HG03196 (cell line): ENCODE measurements around the gene GNAZ.
"Not testable (repeated sequence)": the region's sequence is repeated elsewhere in the genome, so short reads cannot be mapped to it uniquely, and the experiment has no call there.

Experiments
- ATAC-seq: cut with Tn5 transposase; IDR thresholded peaks from one replicate; pipeline ENCODE4 v1.9.1; 2021; ENCODE audit not compliant: unreplicated experiment

The GNAZ gene

GRCh38 chr22:23042179-23042578, 28.1 kb upstream of the GNAZ start:
- ATAC-seq = no peak

- no peak for ATAC-seq
Observed at GRCh38 chr22:23044570-23044969, 25.7 kb upstream of the GNAZ start.

GRCh38 chr22:23045461-23045860, 24.9 kb upstream of the GNAZ start:
- no peak for ATAC-seq

- no peak for ATAC-seq
Observed at GRCh38 chr22:23047265-23047664, 23.1 kb upstream of the GNAZ start.

GRCh38 chr22:23047742-23048141, 22.6 kb upstream of the GNAZ start:
- ATAC-seq = no peak

GRCh38 chr22:23050546-23050945, 19.8 kb upstream of the GNAZ start:
- not testable (repeated sequence) for ATAC-seq

- ATAC-seq = no peak
Observed at GRCh38 chr22:23053051-23053707, 17.1 kb upstream of the GNAZ start.

GRCh38 chr22:23053912-23054530, 16.3 kb upstream of the GNAZ start:
- ATAC-seq = no peak

- peak; percentile 70 for ATAC-seq
Observed at GRCh38 chr22:23054531-23055257, 15.6 kb upstream of the GNAZ start.

- no peak for ATAC-seq
Observed at GRCh38 chr22:23055449-23056179, 14.7 kb upstream of the GNAZ start.

GRCh38 chr22:23057331-23057730, 13.0 kb upstream of the GNAZ start:
- ATAC-seq = no peak

GRCh38 chr22:23058063-23058462, 12.3 kb upstream of the GNAZ start:
- no peak for ATAC-seq

GRCh38 chr22:23058481-23059283, 11.6 kb upstream of the GNAZ start:
- ATAC-seq = no peak

- no peak for ATAC-seq
Observed at GRCh38 chr22:23059284-23059948, 10.9 kb upstream of the GNAZ start.

- ATAC-seq = no peak
Observed at GRCh38 chr22:23060612-23061400, 9.5 kb upstream of the GNAZ start.

GRCh38 chr22:23061471-23062280, 8.6 kb upstream of the GNAZ start:
- ATAC-seq = no peak

GRCh38 chr22:23062616-23063538, 7.4 kb upstream of the GNAZ start:
- ATAC-seq = no peak
